ENCODE data around the gene PRG2. TPM values are rescaled to one million over a fixed set of nuclear protein-coding genes. Genes with fewer than 3 reads are reported as not detected.

PRG2 gene
- total and polyA plus RNA-seq, 2 of the 13 experiments (the other 11 are each of a cell fraction or from before 2014, with no cell fraction given) = not detected

DNA sequence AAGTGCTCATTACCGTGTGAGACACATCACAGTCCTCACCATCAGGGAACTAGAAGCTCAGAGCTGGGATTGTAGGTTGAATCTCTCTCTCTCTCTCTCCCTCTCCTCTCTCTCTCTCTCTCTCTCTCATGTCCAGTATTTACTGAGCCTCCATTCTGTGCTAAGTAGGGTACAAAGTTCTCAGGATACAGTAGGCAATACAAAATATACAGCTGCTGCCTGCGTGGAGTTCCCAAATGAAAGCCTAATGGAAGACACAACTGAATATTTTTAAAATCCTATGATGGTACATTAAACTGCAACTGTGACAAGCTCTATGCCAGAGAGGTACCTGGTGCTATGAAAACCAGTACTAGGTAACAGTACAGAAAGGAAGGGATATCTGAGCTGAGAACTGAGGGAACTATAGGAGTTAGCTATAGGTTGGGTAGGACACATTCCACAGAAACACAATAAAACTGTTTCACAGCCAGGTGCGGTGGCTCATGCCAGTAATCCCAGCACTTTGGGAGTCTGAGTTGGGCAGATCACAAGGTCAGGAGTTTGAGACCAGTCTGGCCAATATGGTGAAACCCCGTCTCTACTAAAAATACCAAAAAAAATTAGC lies 9.6 kb upstream of the PRG2 start (continued):
- TF ChIP-seq, protein P1, sequence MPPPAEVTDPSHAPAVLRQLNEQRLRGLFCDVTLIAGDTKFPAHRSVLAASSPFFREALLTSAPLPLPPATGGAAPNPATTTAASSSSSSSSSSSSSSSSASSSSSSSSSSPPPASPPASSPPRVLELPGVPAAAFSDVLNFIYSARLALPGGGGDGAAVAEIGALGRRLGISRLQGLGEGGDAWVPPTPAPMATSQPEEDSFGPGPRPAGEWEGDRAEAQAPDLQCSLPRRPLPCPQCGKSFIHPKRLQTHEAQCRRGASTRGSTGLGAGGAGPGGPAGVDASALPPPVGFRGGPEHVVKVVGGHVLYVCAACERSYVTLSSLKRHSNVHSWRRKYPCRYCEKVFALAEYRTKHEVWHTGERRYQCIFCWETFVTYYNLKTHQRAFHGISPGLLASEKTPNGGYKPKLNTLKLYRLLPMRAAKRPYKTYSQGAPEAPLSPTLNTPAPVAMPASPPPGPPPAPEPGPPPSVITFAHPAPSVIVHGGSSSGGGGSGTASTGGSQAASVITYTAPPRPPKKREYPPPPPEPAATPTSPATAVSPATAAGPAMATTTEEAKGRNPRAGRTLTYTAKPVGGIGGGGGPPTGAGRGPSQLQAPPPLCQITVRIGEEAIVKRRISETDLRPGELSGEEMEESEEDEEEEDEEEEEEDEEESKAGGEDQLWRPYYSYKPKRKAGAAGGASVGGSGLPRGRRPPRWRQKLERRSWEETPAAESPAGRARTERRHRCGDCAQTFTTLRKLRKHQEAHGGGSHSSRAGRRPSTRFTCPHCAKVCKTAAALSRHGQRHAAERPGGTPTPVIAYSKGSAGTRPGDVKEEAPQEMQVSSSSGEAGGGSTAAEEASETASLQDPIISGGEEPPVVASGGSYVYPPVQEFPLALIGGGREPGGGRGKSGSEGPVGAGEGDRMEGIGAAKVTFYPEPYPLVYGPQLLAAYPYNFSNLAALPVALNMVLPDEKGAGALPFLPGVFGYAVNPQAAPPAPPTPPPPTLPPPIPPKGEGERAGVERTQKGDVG (CRISPR knock-in tag; IDR thresholded peaks at IDR 0.05; ENCODE audit: borderline replicate concordance) = no peak
- no peak for TF ChIP-seq ZSCAN25 (CRISPR knock-in tag; IDR thresholded peaks at IDR 0.05)
- TF ChIP-seq, protein P2, sequence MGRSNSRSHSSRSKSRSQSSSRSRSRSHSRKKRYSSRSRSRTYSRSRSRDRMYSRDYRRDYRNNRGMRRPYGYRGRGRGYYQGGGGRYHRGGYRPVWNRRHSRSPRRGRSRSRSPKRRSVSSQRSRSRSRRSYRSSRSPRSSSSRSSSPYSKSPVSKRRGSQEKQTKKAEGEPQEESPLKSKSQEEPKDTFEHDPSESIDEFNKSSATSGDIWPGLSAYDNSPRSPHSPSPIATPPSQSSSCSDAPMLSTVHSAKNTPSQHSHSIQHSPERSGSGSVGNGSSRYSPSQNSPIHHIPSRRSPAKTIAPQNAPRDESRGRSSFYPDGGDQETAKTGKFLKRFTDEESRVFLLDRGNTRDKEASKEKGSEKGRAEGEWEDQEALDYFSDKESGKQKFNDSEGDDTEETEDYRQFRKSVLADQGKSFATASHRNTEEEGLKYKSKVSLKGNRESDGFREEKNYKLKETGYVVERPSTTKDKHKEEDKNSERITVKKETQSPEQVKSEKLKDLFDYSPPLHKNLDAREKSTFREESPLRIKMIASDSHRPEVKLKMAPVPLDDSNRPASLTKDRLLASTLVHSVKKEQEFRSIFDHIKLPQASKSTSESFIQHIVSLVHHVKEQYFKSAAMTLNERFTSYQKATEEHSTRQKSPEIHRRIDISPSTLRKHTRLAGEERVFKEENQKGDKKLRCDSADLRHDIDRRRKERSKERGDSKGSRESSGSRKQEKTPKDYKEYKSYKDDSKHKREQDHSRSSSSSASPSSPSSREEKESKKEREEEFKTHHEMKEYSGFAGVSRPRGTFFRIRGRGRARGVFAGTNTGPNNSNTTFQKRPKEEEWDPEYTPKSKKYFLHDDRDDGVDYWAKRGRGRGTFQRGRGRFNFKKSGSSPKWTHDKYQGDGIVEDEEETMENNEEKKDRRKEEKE (IDR thresholded peaks at IDR 0.05) = no peak
- TF ChIP-seq, protein P3, sequence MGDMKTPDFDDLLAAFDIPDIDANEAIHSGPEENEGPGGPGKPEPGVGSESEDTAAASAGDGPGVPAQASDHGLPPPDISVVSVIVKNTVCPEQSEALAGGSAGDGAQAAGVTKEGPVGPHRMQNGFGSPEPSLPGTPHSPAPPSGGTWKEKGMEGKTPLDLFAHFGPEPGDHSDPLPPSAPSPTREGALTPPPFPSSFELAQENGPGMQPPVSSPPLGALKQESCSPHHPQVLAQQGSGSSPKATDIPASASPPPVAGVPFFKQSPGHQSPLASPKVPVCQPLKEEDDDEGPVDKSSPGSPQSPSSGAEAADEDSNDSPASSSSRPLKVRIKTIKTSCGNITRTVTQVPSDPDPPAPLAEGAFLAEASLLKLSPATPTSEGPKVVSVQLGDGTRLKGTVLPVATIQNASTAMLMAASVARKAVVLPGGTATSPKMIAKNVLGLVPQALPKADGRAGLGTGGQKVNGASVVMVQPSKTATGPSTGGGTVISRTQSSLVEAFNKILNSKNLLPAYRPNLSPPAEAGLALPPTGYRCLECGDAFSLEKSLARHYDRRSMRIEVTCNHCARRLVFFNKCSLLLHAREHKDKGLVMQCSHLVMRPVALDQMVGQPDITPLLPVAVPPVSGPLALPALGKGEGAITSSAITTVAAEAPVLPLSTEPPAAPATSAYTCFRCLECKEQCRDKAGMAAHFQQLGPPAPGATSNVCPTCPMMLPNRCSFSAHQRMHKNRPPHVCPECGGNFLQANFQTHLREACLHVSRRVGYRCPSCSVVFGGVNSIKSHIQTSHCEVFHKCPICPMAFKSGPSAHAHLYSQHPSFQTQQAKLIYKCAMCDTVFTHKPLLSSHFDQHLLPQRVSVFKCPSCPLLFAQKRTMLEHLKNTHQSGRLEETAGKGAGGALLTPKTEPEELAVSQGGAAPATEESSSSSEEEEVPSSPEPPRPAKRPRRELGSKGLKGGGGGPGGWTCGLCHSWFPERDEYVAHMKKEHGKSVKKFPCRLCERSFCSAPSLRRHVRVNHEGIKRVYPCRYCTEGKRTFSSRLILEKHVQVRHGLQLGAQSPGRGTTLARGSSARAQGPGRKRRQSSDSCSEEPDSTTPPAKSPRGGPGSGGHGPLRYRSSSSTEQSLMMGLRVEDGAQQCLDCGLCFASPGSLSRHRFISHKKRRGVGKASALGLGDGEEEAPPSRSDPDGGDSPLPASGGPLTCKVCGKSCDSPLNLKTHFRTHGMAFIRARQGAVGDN (CRISPR knock-in tag; IDR thresholded peaks at IDR 0.05) = no peak
- no peak for TF ChIP-seq RNF2 (conservative IDR thresholded peaks at IDR 0.05; ENCODE audit: low read depth)
- no peak for TF ChIP-seq HNRNPK (IDR thresholded peaks at IDR 0.05; ENCODE audit: low read depth, low read length, poor library complexity, severe bottlenecking)
- 0 out of 2 replicates have a peak, but pooled peaks have one; percentile 21 for TF ChIP-seq ZNF12 (CRISPR knock-in tag; IDR thresholded peaks at IDR 0.05)
- TF ChIP-seq GABPB1 (CRISPR knock-in tag; IDR thresholded peaks at IDR 0.05) = no peak
- TF ChIP-seq, protein P4, sequence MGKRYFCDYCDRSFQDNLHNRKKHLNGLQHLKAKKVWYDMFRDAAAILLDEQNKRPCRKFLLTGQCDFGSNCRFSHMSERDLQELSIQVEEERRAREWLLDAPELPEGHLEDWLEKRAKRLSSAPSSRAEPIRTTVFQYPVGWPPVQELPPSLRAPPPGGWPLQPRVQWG (CRISPR knock-in tag; IDR thresholded peaks at IDR 0.05; ENCODE audit: borderline replicate concordance, low read depth) = no peak
- TF ChIP-seq MBNL3 (CRISPR knock-in tag; conservative IDR thresholded peaks at IDR 0.05) = no peak
- TF ChIP-seq MED1 (CRISPR knock-in tag; IDR thresholded peaks at IDR 0.05) = peak; percentile 69
- no peak for TF ChIP-seq ZNF790 (CRISPR knock-in tag; IDR thresholded peaks at IDR 0.05; ENCODE audit: borderline replicate concordance)
- TF ChIP-seq, protein P5, sequence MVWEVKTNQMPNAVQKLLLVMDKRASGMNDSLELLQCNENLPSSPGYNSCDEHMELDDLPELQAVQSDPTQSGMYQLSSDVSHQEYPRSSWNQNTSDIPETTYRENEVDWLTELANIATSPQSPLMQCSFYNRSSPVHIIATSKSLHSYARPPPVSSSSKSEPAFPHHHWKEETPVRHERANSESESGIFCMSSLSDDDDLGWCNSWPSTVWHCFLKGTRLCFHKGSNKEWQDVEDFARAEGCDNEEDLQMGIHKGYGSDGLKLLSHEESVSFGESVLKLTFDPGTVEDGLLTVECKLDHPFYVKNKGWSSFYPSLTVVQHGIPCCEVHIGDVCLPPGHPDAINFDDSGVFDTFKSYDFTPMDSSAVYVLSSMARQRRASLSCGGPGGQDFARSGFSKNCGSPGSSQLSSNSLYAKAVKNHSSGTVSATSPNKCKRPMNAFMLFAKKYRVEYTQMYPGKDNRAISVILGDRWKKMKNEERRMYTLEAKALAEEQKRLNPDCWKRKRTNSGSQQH (CRISPR knock-in tag; IDR thresholded peaks at IDR 0.05; ENCODE audit: low read depth) = no peak
- TF ChIP-seq ZNF709 (CRISPR knock-in tag; IDR thresholded peaks at IDR 0.05) = no peak
- TF ChIP-seq ZNF746 (CRISPR knock-in tag; IDR thresholded peaks at IDR 0.05) = no peak
- no peak for TF ChIP-seq HOXD1 (CRISPR knock-in tag; IDR thresholded peaks at IDR 0.05)
